GM19238 (cell line): ENCODE data around the gene PSMC6.
A peak's percentile ranks its signal among the peaks of the same experiment; 100 is the strongest.

Experiments
- DNase-seq: peaks from one replicate; pipeline ENCODE4 v3.0.0; 2011; ENCODE audit warnings: low spot score; ENCODE audit not compliant: insufficient read length

Gene PSMC6

DNA sequence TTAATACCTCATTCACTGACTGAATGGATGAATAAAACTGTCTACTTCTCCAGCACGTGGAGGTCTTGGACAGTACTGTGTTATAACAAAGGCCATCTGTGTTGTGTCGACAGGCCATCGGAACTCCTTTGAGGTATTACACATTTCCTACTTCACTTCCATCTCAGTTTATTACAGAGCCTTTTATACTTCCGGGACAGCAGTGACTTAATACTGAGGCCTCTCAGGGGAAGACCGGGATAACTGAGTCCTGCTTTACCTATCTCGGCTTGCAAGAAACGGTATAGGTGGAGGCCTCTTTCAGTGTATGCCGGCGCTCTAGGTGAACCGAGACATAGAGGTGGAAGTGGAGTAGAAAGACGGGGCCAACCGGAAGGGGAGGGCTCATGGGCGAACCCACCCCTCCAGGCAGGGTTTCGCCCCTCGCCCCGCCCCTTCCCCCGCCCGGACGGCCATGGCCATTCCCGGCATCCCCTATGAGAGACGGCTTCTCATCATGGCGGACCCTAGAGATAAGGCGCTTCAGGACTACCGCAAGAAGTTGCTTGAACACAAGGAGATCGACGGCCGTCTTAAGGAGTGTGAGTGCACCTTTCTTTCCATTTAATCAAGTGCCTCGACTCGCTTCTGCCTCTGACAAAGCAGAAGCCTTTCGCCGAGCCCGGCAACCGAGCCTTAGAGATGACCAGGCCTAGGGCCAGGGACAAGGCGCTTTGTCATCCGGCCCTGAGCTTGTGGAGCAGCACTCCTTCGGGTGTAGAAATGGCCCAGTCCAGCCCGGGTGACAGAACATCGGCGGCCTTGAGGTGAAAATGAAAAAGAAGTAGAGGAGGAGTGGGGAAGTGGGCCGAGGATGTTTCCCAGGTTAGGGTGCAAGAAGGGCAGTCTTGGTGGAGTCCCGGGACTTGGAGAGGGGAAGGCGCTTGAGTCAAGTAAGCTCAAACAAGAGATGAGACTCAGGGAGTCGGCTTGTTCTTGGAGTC, at the start of gene PSMC6:
PSMC6 (plus strand) TSS at position 477 of the 983 bp plus-strand sequence; CDS start at position 497, 20 bp downstream.
- DNase-seq, result peak; percentile 85

GRCh38 chr14:52660325-52660724, 46.7 kb upstream of the PSMC6 start:
- DNase-seq, result no peak

DNA sequence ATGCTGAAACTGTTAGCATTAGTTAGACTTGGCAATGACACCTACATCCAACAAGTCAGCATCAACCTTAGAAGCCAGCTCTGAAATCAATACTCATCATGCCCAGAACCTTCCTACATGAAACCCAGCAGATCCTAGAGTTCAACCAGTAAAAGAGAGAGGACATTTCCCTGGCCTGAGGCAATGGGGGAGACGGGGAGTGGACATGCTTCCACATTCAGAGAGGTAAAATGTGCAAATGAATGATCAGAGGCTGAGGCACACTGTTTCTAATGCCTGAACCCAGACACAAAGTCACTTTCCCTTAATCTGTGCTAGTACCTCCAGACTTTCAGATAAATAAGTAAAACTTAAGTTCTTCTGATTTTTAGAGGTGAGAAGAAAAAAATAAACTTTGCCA, 46.2 kb upstream of the PSMC6 start:
- DNase-seq, result no peak

DNA sequence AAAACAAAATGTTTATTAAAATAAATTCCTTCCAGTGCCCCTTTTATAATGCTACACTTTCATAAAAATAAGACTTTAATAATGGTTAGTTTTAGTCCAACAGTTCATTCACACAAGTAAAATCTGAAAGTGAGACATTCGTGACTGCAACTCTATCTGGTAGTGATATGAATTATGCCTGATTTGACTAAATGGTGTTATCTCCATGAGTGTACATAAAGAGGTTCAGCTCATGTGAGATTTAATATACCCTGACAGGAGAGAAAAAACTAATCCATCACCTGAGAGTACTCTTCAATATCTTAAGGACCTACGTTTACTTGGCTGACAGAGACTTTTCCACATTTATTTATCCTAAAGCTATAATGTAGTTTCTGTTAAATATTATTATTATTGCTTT, 45.7 kb upstream of the PSMC6 start:
- DNase-seq, result no peak

DNA sequence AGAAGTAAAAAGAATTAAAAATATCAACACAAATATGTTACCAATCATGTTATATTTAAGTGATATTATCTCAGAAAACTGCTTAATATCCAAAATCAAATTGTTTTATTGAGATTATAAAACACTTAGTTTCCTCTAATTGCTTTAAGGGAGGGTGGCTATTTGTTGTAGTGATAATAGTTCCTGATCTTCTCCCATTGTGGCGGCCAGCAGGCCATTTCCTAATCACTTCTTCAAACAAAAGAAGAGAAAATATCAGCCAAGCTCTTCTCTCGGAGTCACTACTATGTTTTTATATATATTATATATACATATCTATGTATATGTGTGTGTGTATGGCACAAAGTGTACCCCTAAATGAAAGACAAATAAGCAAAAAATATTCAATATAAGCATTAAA, 43.1 kb upstream of the PSMC6 start:
- DNase-seq, result no peak

DNA sequence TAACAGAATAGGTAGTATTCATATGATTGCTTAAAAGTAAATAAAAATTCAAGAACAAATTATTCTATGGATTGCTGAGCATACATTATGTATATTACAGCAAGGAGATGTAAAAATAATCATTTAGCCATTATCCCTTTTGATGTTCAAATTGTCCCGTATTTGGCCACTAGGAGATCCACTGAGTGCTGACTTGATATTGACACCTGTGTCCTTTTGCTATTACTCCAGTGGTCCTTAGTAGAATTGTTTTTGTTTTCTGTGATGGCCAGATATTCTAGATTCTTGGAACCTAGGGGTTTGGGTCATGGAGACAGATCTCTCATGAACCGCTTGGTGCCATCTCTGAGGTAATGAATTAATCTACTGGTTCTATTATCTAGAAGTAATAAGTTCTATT, 28.4 kb upstream of the PSMC6 start:
- DNase-seq, result no peak

DNA sequence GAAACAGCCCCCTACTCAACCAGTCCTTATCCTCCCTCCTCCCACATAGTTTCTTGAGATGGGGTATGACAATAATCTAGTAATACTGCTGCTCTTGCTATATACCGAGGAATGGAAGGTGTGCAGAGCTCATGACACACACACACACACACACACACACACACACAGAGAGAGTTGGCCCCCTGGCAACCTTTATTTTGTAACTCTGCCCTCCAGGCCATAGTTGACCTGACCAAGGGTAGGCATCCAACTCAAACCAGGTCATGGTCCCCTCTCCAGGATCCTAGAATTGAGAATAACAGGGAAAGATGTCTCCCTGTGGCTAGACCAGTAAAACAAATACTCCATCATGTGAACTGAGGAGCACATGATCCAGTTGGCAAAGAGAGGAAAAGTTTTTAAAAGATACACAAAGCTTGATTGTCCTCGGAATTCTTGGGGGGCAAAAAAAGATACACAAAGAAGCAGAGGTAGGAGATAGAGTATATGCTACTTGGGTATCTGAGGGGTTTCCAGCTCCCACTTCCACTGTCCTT, 22.9 kb upstream of the PSMC6 start:
- no peak for DNase-seq

DNA sequence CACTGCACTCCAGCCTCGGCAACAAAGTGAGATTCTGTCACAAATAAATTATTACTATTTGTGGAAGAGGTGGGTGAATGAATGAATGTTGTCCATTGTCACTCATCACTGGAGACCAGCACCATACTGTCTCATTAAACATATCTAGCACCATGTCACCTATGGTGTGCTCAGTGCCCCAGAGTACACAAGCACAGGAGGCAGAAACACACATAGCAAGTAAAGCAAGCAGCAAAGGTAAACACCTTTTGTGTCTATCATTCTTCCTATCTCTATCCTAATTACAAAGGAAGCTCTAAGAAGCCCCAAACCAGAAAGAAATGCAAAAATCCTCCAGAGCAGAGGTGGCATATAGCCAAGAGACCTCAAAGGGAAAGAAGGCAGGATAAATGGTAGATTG, 20.8 kb upstream of the PSMC6 start:
- no peak for DNase-seq

- no peak for DNase-seq
Measured at GRCh38 chr14:52690983-52691760, 15.8 kb upstream of the PSMC6 start.

DNA sequence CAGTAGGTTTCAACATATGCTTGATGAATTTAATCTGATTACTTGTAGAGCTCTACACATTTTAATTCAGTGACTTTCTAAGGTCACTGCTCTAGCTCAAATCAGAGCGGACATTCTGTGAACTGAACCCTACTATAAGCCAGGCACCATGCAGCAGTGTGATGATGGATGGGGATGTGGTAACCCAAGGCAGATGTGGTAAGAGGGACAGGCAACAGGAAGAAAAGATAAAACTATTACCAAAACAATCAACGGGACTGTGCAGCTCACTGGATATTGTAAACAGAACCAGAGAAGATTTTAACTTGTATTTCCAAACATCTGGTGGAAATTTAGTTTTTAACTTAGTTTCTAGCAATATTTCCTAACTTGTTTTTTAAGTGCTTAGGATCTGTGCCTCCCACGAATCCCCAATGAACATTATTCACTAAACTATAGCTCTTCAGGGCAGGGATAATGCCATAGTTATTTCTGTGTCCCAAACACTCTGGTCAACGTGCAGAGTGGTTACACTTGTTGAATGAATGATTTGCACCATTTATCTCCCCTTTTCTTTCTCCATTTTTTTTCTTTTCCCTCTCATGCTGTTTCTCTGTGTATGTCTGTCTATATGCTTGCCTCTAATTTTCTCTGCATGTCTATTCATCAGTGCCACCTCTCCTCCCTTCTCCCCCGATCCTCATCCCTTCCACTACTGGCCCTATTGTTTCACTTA, 14.6 kb upstream of the PSMC6 start:
- no peak for DNase-seq

DNA sequence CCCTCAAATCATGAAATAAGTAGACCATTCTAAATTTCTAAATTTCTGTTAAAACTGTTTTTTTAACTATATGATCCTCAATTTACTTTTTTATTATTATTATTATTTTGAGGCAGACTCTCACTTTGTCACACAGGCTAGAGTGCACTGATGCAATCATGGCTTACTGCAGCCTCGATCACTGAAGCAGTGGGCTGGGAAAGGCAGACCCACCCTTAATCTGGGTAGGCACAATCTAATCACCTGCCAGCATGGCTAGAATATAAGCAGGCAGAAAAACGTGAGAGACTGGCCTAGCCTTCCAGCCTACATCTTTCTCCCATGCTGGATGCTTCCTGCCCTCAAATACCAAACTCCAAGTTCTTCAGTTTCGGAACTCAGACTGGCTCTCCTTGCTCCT, 14.0 kb upstream of the PSMC6 start:
- no peak for DNase-seq

DNA sequence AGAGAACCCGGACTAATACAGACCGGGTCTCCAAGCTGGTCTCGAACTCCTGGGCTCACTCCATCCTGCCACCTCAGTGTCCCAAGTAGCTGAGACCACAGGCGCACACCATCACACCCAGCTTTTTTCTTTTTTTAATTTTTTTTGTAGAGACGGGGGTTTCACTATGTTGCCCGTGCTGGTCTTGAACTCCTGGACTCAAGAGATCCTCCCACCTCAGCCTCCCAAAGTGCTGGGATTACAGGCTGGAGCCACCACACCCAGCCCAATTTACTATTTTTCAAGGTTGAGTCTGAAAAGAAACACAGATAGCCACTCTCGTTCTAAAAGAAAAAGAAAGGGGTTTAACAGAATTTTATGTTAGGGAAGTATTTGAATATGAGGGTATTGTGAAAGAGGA, 13.5 kb upstream of the PSMC6 start:
- DNase-seq, result no peak

- DNase-seq, result peak; percentile 41
Measured at GRCh38 chr14:52694761-52695480, 12.1 kb upstream of the PSMC6 start.

DNA sequence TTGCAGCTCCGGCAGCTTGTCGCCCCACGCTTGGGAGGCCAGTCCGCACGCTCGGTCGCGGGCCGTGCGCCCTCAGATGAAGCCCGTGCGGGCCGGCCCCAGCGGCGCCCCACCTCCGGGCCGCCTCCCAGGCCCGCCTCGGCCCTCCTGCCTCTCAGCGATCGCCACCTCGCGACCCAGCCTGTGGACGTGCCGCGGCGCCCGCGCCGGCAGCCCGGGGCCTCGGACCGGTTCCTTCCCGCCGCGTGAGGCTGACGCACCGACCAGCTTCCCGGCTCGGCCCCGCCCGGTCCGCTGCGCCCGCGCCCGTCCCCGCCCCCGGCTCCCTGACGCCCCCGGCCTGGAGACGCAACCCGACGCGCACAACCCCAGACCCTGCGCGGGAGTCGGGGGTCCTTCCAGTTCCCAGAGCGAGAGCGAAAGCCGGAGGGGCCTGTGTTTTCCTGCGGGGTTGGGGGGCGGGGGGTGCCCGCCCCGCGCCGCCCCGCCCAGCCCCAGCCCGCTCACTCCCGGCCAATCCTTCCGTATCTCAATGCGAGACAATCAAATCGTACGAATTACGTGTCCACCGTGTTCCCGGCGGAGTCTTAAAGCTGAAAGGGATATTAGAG, 11.4 kb upstream of the PSMC6 start, which contains the start of gene ERO1A:
ERO1A (minus strand) TSS at position 78 of the 611 bp plus-strand sequence; CDS start at position 1, 77 bp downstream.
- DNase-seq, result peak; percentile 55

DNA sequence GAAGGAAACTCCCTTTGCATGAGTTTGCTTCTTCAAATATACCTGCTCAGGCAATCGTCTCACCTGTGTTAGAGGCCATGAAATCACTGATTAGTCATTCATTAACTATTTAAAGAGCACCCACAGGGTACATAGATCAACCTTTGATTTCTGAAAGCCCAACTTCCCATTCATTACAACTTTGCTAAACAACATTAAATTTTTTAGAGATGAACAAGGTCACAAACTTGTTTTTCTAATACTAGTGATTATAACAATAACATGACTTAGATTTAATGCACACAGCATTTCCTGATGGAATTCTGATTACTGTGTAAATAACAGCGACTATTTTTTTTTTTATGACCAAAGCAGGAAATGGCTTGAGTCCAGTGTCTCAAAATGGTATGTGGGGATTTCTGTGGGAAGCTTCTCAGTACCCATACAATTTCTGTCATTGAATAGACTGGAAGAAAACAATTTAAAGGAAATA, 6.3 kb upstream of the PSMC6 start:
- no peak for DNase-seq

- DNase-seq, result no peak
Measured at GRCh38 chr14:52701223-52701622, 5.8 kb upstream of the PSMC6 start.

- no peak for DNase-seq
Measured at GRCh38 chr14:52703225-52703624, 3.8 kb upstream of the PSMC6 start.

DNA sequence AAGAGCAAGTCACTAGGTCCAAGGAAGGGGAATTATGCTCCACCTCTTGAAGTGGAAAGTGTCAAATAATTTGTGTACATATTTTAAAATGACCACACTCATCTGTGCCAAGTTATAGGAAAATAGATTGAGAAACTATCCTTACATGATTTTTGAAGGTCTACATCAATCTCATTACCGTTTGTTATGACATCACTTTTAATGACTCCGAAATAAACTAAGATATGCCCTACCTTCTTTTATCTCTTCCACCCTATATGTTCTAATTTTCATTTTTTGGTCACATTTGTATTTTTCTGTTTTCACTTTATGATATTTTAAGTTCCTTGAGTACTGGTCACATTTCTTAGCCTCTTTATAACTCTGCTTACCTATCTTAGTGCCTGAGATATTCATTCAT, 3.3 kb upstream of the PSMC6 start:
- DNase-seq, result no peak

GRCh38 chr14:52706286-52706685, 714 bp upstream of the PSMC6 start:
- no peak for DNase-seq

GRCh38 chr14:52711666-52712065, 4.7 kb downstream of the PSMC6 start:
- no peak for DNase-seq
